Measurements from ENCODE around the gene ACOT11. TPM values are rescaled to one million over a fixed set of nuclear protein-coding genes. Genes with fewer than 3 reads are reported as not detected.
"Not testable (repeated sequence)": the region's sequence is repeated elsewhere in the genome, so short reads cannot be mapped to it uniquely, and the experiment has no call there.

ACOT11 gene
- total and polyA plus RNA-seq, 9 of the 15 experiments (the other 6 are each of a cell fraction or from before 2014, with no cell fraction given): 0.04 to 1.2 (median 0.64) TPM; not detected in 2

GRCh38 chr1:54627196-54627595 is 79.2 kb downstream of the ACOT11 start:
- intact Hi-C loops (cut with micrococcal nuclease): no loop called here
- peaks cover 15 to 35% of the 10 kb centered on the region in 2 experiments for H3K27me3 ChIP-seq (ENCODE audit: control insufficient read depth in 2 of 2, insufficient read depth in 2 of 2, low read length in 2 of 2)

GRCh38 chr1:54635804-54636203 is 87.8 kb downstream of the ACOT11 start:
- FAIRE-seq; in situ Hi-C loops (cut with MboI); H2AFZ ChIP-seq (ENCODE audit: low read depth, low read length); H3K9ac ChIP-seq (ENCODE audit: insufficient read depth in 1 of 2, low read depth in 2 of 2, low read length in 2 of 2); H3K4me3 ChIP-seq; BruUV-seq (replicated peaks); CTCF ChIA-PET (ENCODE audit: low intra/inter-chr PET ratio); H3K9me1 ChIP-seq (ENCODE audit: control insufficient read depth, insufficient read depth, low read length); DNase-seq (ENCODE audit: extremely low read depth in 1 of 4, low spot score in 3 of 4); H3K36me3 ChIP-seq (ENCODE audit: control insufficient read depth, insufficient read depth, low read length); H4K20me1 ChIP-seq (replicated peaks; ENCODE audit: control insufficient read depth, insufficient read depth, low read length); intact Hi-C loops (cut with micrococcal nuclease); ATAC-seq; H3K27ac ChIP-seq (ENCODE audit: extremely low read depth, low read depth, low read length); H3K27me3 ChIP-seq (ENCODE audit: control insufficient read depth in 2 of 2, insufficient read depth in 2 of 2, low read length in 2 of 2); H3K79me2 ChIP-seq (ENCODE audit: control insufficient read depth, insufficient read depth, low read length); H3K4me2 ChIP-seq (ENCODE audit: insufficient read depth, low read length); H3K9me3 ChIP-seq (replicated peaks; ENCODE audit: control insufficient read depth, insufficient read depth, low read depth, low read length): not testable (repeated sequence)
- POLR2A ChIA-PET: interaction anchor here (1.1 kb wide), 1 partner anchor 16 kb away, joined by 4 read pairs; no protein-coding TSS in a partner anchor
- H3K4me1 ChIP-seq (replicated peaks in 1 of 2; ENCODE audit: control insufficient read depth in 2 of 2, insufficient read depth in 2 of 2, low read length in 2 of 2): peaks cover 5 to 15% of the 10 kb centered on the region in 2 experiments
- 20% methylated on average over 7 of the region's 7 CpGs for WGBS (ENCODE audit: insufficient coverage, low coverage, missing lambda C conversion rate)

More at GRCh38 chr1:54627196-54627595, 79.2 kb downstream of the ACOT11 start:
- no peaks in the 10 kb centered on the region for H4K20me1 ChIP-seq (replicated peaks; ENCODE audit: control insufficient read depth, insufficient read depth, low read length)
- no peaks in the 10 kb centered on the region for H3K79me2 ChIP-seq (ENCODE audit: control insufficient read depth, insufficient read depth, low read length)
- no peaks in the 10 kb centered on the region for H3K4me1 ChIP-seq (replicated peaks in 1 of 2; ENCODE audit: control insufficient read depth in 2 of 2, insufficient read depth in 2 of 2, low read length in 2 of 2)
- POLR2A ChIA-PET: no interaction called here
- CTCF ChIA-PET (ENCODE audit: low intra/inter-chr PET ratio): no interaction called here
- no peak overlapping the region for H3K4me3 ChIP-seq
- no peaks in the 10 kb centered on the region for H3K9me1 ChIP-seq (ENCODE audit: control insufficient read depth, insufficient read depth, low read length)
- ATAC-seq: no peak
- no peak for DNase-seq (ENCODE audit: extremely low read depth in 1 of 4, low spot score in 3 of 4)
- BruUV-seq (replicated peaks): no TSS peak
- H3K27ac ChIP-seq (ENCODE audit: extremely low read depth, low read depth, low read length): no peak overlapping the region
- no peak overlapping the region for H3K4me2 ChIP-seq (ENCODE audit: insufficient read depth, low read length)
- in situ Hi-C loops (cut with MboI): no loop called here
- no peak overlapping the region for H2AFZ ChIP-seq (ENCODE audit: low read depth, low read length)
- no CpG with 5 or more reads among the region's 10 CpGs for WGBS (ENCODE audit: insufficient coverage, low coverage, missing lambda C conversion rate)
- H3K36me3 ChIP-seq (ENCODE audit: control insufficient read depth, insufficient read depth, low read length): no peaks in the 10 kb centered on the region
- no peaks in the 10 kb centered on the region for H3K9me3 ChIP-seq (replicated peaks; ENCODE audit: control insufficient read depth, insufficient read depth, low read depth, low read length)
- no peak for FAIRE-seq
- H3K9ac ChIP-seq (ENCODE audit: insufficient read depth in 1 of 2, low read depth in 2 of 2, low read length in 2 of 2): no peak overlapping the region
- no peak for TF ChIP-seq TRIM25 (IDR thresholded peaks at IDR 0.05; ENCODE audit: borderline replicate concordance)
- TF ChIP-seq SFPQ (IDR thresholded peaks at IDR 0.05; ENCODE audit: low read depth, low read length): no peak
- no peak for TF ChIP-seq ZBTB8A (IDR thresholded peaks at IDR 0.05; ENCODE audit: partially characterized antibody)
- no peak for TF ChIP-seq ZNF282 (CRISPR knock-in tag; IDR thresholded peaks at IDR 0.05)
- no peak for TF ChIP-seq ZNF79 (CRISPR knock-in tag; IDR thresholded peaks at IDR 0.05; ENCODE audit: low read depth)
- TF ChIP-seq RFX7 (CRISPR knock-in tag; IDR thresholded peaks at IDR 0.05): no peak
- no peak for TF ChIP-seq SREBF1 (IDR thresholded peaks at IDR 0.05; ENCODE audit: borderline replicate concordance, low read depth, low read length)
